CD14-positive monocyte (primary cell): Measurements from ENCODE around the gene AMOTL1. TPM values are rescaled to one million over a fixed set of nuclear protein-coding genes. Genes with fewer than 3 reads are reported as not detected.

Experiments used
- DNase-seq, 3 donors: peaks; one replicate each; pipeline ENCODE4 v3.0.0-alpha.2; 2011 to 2022
- H2AFZ ChIP-seq: 2 replicates; pipeline ENCODE4 v1.6.0; 2012; ENCODE audit warnings: mild to moderate bottlenecking, low read depth, low read length, inconsistent platforms; ENCODE audit not compliant: insufficient read depth, poor library complexity, severe bottlenecking
- H3K27ac ChIP-seq, 2 donors: 1 replicate in 1 of 2; 2 replicates in 1 of 2; pipeline ENCODE4 v1.5.1; 2012 to 2013; ENCODE audit warnings: low read length in 2 of 2, control low read depth in 1 of 2, inconsistent platforms in 1 of 2, low read depth in 1 of 2, mild to moderate bottlenecking in 1 of 2
- H3K27me3 ChIP-seq, 2 donors: one replicate each; pipeline versions ENCODE4 v1.6.0 to v1.6.1; 2011 to 2013; ENCODE audit warnings: low read length in 2 of 2; ENCODE audit not compliant: control insufficient read depth in 2 of 2, insufficient read depth in 2 of 2
- H3K36me3 ChIP-seq, 2 donors: replicated peaks in 1 of 2; 1 replicate in 1 of 2; 2 replicates in 1 of 2; pipeline versions ENCODE4 v1.5.1 to v1.6.1; 2012 to 2013; ENCODE audit warnings: low read length in 2 of 2, control low read depth in 1 of 2, inconsistent platforms in 1 of 2, mild to moderate bottlenecking in 1 of 2; ENCODE audit not compliant: insufficient read depth in 2 of 2, control insufficient read depth in 1 of 2
- H3K4me1 ChIP-seq, 2 donors: 1 replicate in 1 of 2; 2 replicates in 1 of 2; pipeline versions ENCODE4 v1.5.1 to v1.6.1; 2012 to 2013; ENCODE audit warnings: low read length in 2 of 2, control low read depth in 1 of 2, inconsistent platforms in 1 of 2, mild to moderate bottlenecking in 1 of 2, moderate library complexity in 1 of 2; ENCODE audit not compliant: insufficient read depth in 2 of 2, control insufficient read depth in 1 of 2
- H3K4me2 ChIP-seq: replicated peaks from 2 replicates; pipeline ENCODE3; 2012; ENCODE audit warnings: low read length, moderate library complexity, mild to moderate bottlenecking; ENCODE audit not compliant: poor library complexity, severe bottlenecking; ENCODE audit errors: extremely low read depth
- H3K4me3 ChIP-seq, 3 experiments: fragments of 200-600 bp in 1 of 3; sonication (generic) in 1 of 3; replicated peaks in 1 of 3; 1 replicate in 2 of 3; 2 replicates in 1 of 3; pipeline ENCODE4 v1.5.1; 2011 to 2013; ENCODE audit warnings: low read length in 3 of 3, mild to moderate bottlenecking in 3 of 3, control low read depth in 2 of 3, low read depth in 2 of 3, inconsistent platforms in 1 of 3, moderate library complexity in 1 of 3
- H3K79me2 ChIP-seq: 2 replicates; pipeline ENCODE4 v1.6.0; 2012; ENCODE audit warnings: mild to moderate bottlenecking, control low read depth, inconsistent platforms, low read length, moderate library complexity; ENCODE audit not compliant: insufficient read depth
- H3K9ac ChIP-seq: 2 replicates; pipeline ENCODE4 v1.6.0; 2017; ENCODE audit warnings: low read length, mild to moderate bottlenecking; ENCODE audit not compliant: insufficient read depth, poor library complexity, severe bottlenecking
- H3K9me3 ChIP-seq, 2 donors: replicated peaks in 1 of 2; 1 replicate in 1 of 2; 2 replicates in 1 of 2; pipeline versions ENCODE4 v1.5.1 to v1.6.1; 2012 to 2013; ENCODE audit warnings: low read length in 2 of 2, control low read depth in 1 of 2; ENCODE audit not compliant: control insufficient read depth in 1 of 2, insufficient read depth in 1 of 2
- H4K20me1 ChIP-seq: 2 replicates; pipeline ENCODE4 v1.6.0; 2012; ENCODE audit warnings: mild to moderate bottlenecking, low read length, control low read depth, moderate library complexity; ENCODE audit not compliant: insufficient read depth
- H3K27ac Mint-ChIP-seq, 7 donors: one replicate each; pipeline ENCODE4 v1.8.0; 2020; ENCODE audit warnings: mild to moderate bottlenecking in 7 of 7, mixed read lengths in 7 of 7, moderate library complexity in 6 of 7, inconsistent platforms in 2 of 7
- H3K27me3 Mint-ChIP-seq, 3 donors: one replicate each; pipeline ENCODE4 v1.8.0; 2021 to 2022; ENCODE audit warnings: low read depth in 3 of 3, mild to moderate bottlenecking in 3 of 3, mixed read lengths in 3 of 3, moderate library complexity in 3 of 3, inconsistent platforms in 1 of 3
- H3K36me3 Mint-ChIP-seq, 2 donors: one replicate each; pipeline ENCODE4 v1.8.0; 2020; ENCODE audit warnings: mixed read lengths in 2 of 2, inconsistent platforms in 1 of 2, mild to moderate bottlenecking in 1 of 2
- H3K4me1 Mint-ChIP-seq: one replicate; pipeline ENCODE4 v1.8.0; 2020; ENCODE audit warnings: mild to moderate bottlenecking, mixed read lengths
- H3K4me3 Mint-ChIP-seq, 2 donors: one replicate each; pipeline ENCODE4 v1.8.0; 2020; ENCODE audit warnings: mild to moderate bottlenecking in 2 of 2, mixed read lengths in 2 of 2, moderate library complexity in 1 of 2
- H3K9me3 Mint-ChIP-seq, 7 donors: one replicate each; pipeline ENCODE4 v1.8.0; 2020 to 2022; ENCODE audit warnings: mixed read lengths in 7 of 7, mild to moderate bottlenecking in 6 of 7, moderate library complexity in 6 of 7, inconsistent platforms in 2 of 7
- CTCF ChIP-seq: fragments of 200-600 bp; IDR thresholded peaks from one replicate; pipeline ENCODE4 v1.8.0; 2022; ENCODE audit warnings: antibody characterized with exemption, mild to moderate bottlenecking
- WGBS: methylation state at CpG from one replicate; pipeline ENCODE4 v1.1.5; 2013; ENCODE audit warnings: missing lambda C conversion rate; ENCODE audit not compliant: insufficient coverage; 5-methylcytosine and 5-hydroxymethylcytosine counted together
- intact Hi-C, 2 donors: fragments of 100-400 bp; cut with micrococcal nuclease; formaldehyde crosslinking; loops; one replicate each; pipeline versions ENCODE4 v1.15.0 to v1.15.1; 2023
- polyA plus RNA-seq, 3 donors: library from polyadenylated mRNA; depleted of rRNA in 1 of 3; unstranded in 2 of 3; stranded (reverse) in 1 of 3; fragments of 300-500 nt in 2 of 3; fragments of >200 nt in 1 of 3; fragmentation: Illumina TruSeq in 2 of 3; gene quantifications; 1 replicate in 2 of 3; 2 replicates in 1 of 3; pipeline ENCODE4 v1.2.3, GENCODE V29; 2012 to 2021

Gene AMOTL1
- polyA plus RNA-seq, 3 donors, result 0.41 to 0.66 (median 0.46) TPM

DNA sequence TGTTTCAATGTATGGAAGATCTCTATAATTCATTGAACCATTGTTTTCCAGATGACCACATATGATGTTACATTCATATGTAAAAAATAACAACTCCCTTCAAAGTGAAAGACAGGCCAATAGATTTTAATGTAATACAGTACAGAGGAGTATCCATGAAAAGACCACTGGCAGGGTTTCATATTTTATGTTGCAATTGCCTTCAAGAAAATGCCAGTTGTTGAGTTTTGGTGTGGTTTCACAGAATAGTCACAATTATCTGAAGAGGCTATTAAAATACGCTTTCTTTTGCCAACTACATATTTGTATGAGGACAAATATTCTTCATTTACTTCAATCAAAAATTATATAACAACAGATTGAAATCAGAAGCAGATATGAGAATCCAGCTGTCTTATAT, 14.3 kb downstream of the AMOTL1 start:
- H4K20me1 ChIP-seq, result no peaks in the 10 kb centered on the region
- peaks cover 5% of the 10 kb centered on the region in 2 donors for H3K4me1 ChIP-seq
- no CpG with 5 or more reads among the region's 1 CpG for WGBS
- Mint-ChIP-seq H3K27ac (no peak overlapping the region), H3K27me3 (no peaks in the 10 kb centered on the region), H3K9me3 (no peaks in the 10 kb centered on the region), H3K4me1 (peaks cover 13% of the 10 kb centered on the region), H3K4me3 (no peak overlapping the region), H3K36me3 (no peaks in the 10 kb centered on the region)
- no peak overlapping the region for H3K9ac ChIP-seq
- H3K27me3 ChIP-seq, result no peaks in the 10 kb centered on the region
- intact Hi-C loops, result no loop called here
- no peak for DNase-seq
- no peak overlapping the region for H2AFZ ChIP-seq
- no peak overlapping the region for H3K4me2 ChIP-seq
- H3K9me3 ChIP-seq, result no peaks in the 10 kb centered on the region
- H3K79me2 ChIP-seq, result no peaks in the 10 kb centered on the region
- no peak overlapping the region for H3K27ac ChIP-seq
- no peaks in the 10 kb centered on the region for H3K36me3 ChIP-seq
- no peak overlapping the region for H3K4me3 ChIP-seq
- TF ChIP-seq CTCF, result no peak

- intact Hi-C loops, result no loop called here
- no peaks in the 10 kb centered on the region for H3K79me2 ChIP-seq
- no peak for DNase-seq
- H3K9ac ChIP-seq, result no peak overlapping the region
- H3K27ac Mint-ChIP-seq, result peak overlapping the region in 1 of 7 donors; percentile 43
- TF ChIP-seq CTCF, result no peak
- no peak overlapping the region for H3K27ac ChIP-seq
- H4K20me1 ChIP-seq, result no peaks in the 10 kb centered on the region
- H3K4me2 ChIP-seq, result no peak overlapping the region
- H3K4me1 ChIP-seq, result peaks cover 5% of the 10 kb centered on the region in 2 donors
- no peak overlapping the region for H3K4me3 ChIP-seq
- no peaks in the 10 kb centered on the region for H3K27me3 Mint-ChIP-seq
- no peak overlapping the region for H3K4me3 Mint-ChIP-seq
- H3K9me3 Mint-ChIP-seq, result no peaks in the 10 kb centered on the region
- no peaks in the 10 kb centered on the region for H3K9me3 ChIP-seq
- no peaks in the 10 kb centered on the region for H3K36me3 Mint-ChIP-seq
- no peaks in the 10 kb centered on the region for H3K36me3 ChIP-seq
- peaks cover 13% of the 10 kb centered on the region for H3K4me1 Mint-ChIP-seq
- no peaks in the 10 kb centered on the region for H3K27me3 ChIP-seq
- H2AFZ ChIP-seq, result no peak overlapping the region
Measured at GRCh38 chr11:94784884-94785283, 16.7 kb downstream of the AMOTL1 start.
